Urinary bladder (tissue), 4 donors: ENCODE data around the gene TOX2. TPM values are rescaled to one million over a fixed set of nuclear protein-coding genes. Genes with fewer than 3 reads are reported as not detected.

Source experiments
- DNase-seq: peaks from one replicate; pipeline ENCODE4 v3.0.0-alpha.2; 2015; ENCODE audit errors: extremely low spot score
- H3K27ac ChIP-seq: one replicate; pipeline ENCODE4 v1.5.1; 2013; ENCODE audit warnings: low read depth, mild to moderate bottlenecking, moderate library complexity
- H3K36me3 ChIP-seq: one replicate; pipeline ENCODE4 v1.6.1; 2013; ENCODE audit warnings: mild to moderate bottlenecking, moderate library complexity; ENCODE audit not compliant: insufficient read depth
- H3K4me1 ChIP-seq: one replicate; pipeline ENCODE4 v1.6.1; 2013; ENCODE audit warnings: mild to moderate bottlenecking, moderate library complexity; ENCODE audit not compliant: insufficient read depth
- H3K4me3 ChIP-seq: one replicate; pipeline ENCODE4 v1.5.1; 2013; ENCODE audit warnings: low read depth, low read length
- WGBS: extraction: QIAGEN DNeasy Blood & Tissue Kit; methylation state at CpG from one replicate; pipeline ENCODE4 v1.1.7; 2013; 5-methylcytosine and 5-hydroxymethylcytosine counted together
- polyA plus RNA-seq: library from polyadenylated mRNA; stranded (reverse); fragments of 200-250 nt; gene quantifications from one replicate; pipeline ENCODE4 v1.2.3, GENCODE V29; 2013
- total RNA-seq: library from RNA; depleted of rRNA; stranded (reverse); fragments of >200 nt; gene quantifications from one replicate; pipeline ENCODE4 v1.2.3, GENCODE V29; 2014
- donor health status: healthy with polysubstance abuse.
- donor health status: healthy.

TOX2 gene
- total and polyA plus RNA-seq, 2 donors = 1.6 to 38.0 TPM

DNA sequence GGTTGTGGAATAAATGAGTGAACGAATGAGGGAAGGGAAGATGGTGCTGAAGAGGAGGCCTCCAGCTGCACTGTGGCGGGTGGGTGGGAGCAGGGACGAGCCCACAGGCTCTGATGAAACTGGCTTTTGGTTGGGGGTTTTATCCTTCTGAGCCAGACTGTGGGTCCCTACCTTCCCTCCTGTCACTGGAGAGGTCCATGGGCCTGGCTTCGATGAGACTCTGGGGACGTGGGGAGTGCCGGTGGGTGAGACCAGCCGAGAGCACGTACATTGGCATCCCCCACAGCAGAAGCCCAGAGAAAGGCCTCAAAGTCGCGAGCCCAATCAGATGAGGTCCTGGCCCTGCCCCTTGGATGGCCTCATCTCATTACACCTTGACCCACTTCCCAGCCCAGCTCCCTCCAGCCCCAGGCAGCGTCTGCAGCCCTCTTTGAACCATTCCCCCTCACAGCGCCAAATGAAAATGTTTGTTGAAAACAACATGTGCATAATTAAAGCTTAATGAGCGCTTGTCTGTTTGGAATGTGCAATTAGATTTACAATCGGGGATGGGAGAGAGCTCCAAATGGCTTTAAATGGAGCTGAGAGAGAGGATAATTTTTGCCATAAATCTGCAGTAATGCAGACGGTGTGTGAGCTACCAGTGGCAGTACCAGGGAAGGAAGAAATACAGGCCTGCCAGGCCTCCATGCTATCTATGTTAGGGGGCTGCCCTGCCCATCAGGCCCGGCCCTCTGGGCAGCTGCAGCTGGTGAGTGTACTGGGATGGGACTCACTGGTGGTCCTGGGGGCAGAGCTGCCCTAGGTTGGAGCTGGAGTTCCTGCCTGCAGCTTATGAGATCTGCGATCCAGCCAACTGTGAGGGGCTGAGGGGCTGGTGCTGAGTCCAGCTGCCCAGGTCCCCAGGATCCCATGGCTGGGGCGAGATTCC, 47.2 kb downstream of the TOX2 start:
- 87% methylated on average over 18 of the region's 18 CpGs for WGBS
- Histone ChIP-seq H3K4me3 (no peak overlapping the region), H3K27ac (no peak overlapping the region), H3K36me3 (no peaks in the 10 kb centered on the region), H3K4me1 (peaks cover 2% of the 10 kb centered on the region)
- no peak for DNase-seq

- no peak for DNase-seq
- H3K4me1 ChIP-seq = peaks cover 2% of the 10 kb centered on the region
- WGBS = 94% methylated on average over 4 of the region's 4 CpGs
- no peak overlapping the region for H3K4me3 ChIP-seq
- no peak overlapping the region for H3K27ac ChIP-seq
- H3K36me3 ChIP-seq = no peaks in the 10 kb centered on the region
Observed at GRCh38 chr20:43962530-43962929, 47.9 kb downstream of the TOX2 start.

DNA sequence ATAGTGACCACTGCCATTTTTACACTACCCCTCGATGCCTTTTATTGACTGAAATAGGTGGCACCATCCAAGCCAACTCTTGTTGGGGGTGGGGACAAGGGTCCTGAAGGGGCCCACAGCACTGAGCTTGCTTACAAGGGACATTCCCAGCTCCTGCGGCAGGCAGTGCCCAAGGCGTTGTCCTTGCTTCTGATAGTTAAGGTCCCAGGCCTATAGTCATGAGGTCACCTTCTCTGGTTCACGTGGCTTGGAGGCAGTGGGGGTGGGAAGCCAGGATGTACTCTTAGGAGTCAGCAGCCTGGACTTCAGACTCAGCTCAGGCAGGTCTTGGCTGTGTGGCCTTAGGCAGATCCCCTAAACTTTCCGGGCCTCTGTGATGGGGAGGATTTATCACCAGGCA, 48.6 kb downstream of the TOX2 start:
- 89% methylated on average over 5 of the region's 5 CpGs for WGBS
- H3K27ac ChIP-seq = no peak overlapping the region
- no peak for DNase-seq
- H3K4me3 ChIP-seq = no peak overlapping the region
- no peaks in the 10 kb centered on the region for H3K36me3 ChIP-seq
- peaks cover 2% of the 10 kb centered on the region for H3K4me1 ChIP-seq

DNA sequence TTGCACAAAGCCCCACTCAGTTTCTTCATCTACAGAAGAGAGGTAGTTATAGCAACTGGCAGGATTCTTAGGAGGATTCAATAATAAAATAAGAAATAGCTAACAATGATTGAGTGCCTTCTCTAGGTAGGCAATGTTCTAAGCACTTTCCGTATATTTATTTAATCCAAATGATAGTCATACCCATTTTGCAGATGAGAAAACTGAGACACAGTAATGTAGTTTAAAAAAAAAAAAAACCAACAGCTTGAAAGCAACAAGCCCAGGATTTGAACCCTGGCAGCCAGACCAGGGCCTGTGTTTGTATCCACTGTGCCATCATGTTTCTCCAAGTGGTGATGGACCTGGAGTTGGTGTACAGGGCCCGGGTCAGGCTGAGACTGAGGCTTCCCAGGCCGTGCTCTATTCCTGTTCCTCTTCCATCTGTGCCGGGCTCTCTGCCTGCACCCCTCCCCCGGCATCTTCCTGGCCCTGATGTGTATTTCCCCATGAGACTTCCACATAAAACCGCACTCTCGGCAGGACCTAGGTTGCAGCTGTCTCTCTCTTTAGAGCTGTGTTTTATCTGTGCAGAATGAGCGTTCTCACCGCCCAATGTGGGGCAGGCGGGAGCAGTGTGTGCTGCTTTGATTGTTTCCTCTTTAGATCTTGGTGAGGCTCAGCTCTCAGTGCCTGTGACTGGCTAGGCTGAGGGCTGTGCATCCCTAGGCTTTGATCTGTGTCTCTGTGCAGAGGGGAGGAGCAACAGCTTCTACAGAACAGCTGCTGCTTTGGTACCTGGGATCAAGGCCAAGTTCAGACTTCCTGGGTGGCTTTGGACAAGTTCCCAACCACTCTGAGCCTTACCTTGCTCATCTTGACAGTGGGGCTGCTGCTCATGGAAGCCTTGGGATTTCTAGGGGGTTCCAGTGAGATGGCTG, 49.5 kb downstream of the TOX2 start:
- DNase-seq = no peak
- H3K4me1 ChIP-seq = peaks cover 2% of the 10 kb centered on the region
- no peak overlapping the region for H3K27ac ChIP-seq
- 42% methylated on average over 10 of the region's 10 CpGs for WGBS
- no peaks in the 10 kb centered on the region for H3K36me3 ChIP-seq
- no peak overlapping the region for H3K4me3 ChIP-seq

DNA sequence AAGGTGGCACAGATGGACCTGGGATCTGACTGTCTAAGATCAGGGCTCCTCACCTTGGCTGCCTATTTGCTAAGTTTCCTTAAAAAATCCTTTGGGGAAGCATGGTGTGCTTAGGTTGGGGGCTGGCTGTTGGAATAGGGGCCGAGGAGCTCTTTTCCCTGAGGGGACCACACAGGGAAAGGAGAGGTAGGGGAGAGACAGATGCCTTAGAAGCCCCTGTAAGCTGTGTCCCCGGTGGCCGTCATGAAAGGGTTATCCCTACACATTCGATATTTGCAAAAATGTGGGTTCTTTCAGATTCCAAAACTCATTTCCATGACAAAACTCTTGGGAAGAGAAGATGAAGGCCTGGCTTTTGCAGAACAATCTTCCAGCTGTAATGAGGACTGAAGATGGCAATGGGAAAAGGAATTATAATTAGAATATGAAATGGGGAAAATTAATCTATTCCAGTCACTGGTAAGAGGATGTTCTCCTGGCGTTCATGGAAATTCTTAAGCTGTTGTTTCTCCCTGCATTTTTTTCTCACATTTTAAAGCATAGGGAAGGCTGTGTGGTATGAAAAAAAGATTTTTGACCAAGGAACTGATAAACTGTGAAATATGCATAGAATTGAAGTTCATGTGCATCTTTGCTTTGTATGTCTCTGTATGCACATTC, 53.8 kb downstream of the TOX2 start:
- no peak for DNase-seq
- H3K36me3 ChIP-seq = no peaks in the 10 kb centered on the region
- 57% methylated on average over 5 of the region's 5 CpGs for WGBS
- H3K27ac ChIP-seq = no peak overlapping the region
- no peak overlapping the region for H3K4me3 ChIP-seq
- H3K4me1 ChIP-seq = no peaks in the 10 kb centered on the region

DNA sequence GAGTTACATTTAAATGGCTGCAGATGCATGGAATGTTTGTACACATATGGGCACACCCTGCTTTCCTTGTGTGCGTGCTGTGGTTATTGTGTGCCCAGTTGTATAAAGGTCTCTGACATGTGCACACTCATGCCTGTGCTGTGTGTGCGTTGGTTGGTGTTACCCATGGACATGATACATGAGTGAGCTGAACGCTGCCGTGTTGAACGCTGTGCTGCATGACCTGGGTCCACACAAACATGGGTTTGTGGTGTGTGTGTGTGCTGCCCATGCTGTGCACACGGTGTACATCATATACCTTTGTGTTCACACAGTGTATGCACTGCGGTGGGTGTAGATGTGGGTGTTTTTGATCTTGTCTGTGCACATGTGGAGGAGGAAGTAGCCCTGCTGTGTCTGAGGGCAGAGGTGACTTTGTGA, 54.4 kb downstream of the TOX2 start:
- Histone ChIP-seq H3K36me3 (no peaks in the 10 kb centered on the region), H3K4me3 (no peak overlapping the region), H3K27ac (no peak overlapping the region), H3K4me1 (no peaks in the 10 kb centered on the region)
- WGBS = 86% methylated on average over 7 of the region's 7 CpGs
- DNase-seq = no peak

DNA sequence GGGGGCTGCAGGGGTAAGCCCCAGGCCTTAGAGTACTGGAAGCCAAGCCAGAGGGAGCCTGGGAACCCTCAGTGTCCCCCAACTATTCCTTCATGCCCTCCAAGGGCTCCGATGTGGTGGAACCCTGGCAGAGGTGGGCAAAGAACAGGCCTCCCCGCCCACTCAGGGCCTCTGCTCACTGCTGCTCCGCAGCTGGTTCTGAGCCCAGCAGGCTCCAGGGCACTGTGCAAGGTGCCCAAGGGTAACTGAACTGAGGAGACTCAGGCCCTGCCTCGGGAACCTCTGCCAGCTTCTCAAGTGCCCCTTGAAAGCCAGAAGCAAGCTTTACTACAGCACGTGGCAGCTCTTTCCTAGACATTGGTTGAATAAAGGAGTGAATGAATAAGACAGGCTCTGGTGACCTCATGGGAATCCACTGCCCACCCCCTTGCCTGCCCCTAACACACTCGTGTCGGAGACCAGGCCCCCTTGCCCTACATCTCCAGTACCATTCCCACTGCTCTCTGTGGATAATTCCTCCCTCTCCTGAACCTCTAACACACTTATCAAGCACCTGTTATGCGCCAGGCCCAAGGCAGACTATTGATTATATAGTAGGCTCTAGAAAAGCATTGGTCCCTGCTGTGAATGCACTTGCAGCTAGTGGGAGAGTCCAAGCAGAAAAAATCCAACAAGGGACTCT, 55.0 kb downstream of the TOX2 start:
- 85% methylated on average over 8 of the region's 8 CpGs for WGBS
- H3K27ac ChIP-seq = no peak overlapping the region
- H3K4me3 ChIP-seq = no peak overlapping the region
- H3K4me1 ChIP-seq = no peaks in the 10 kb centered on the region
- no peak for DNase-seq
- no peaks in the 10 kb centered on the region for H3K36me3 ChIP-seq

GRCh38 chr20:43971267-43971666, 56.6 kb downstream of the TOX2 start:
- DNase-seq = no peak
- Histone ChIP-seq H3K36me3 (no peaks in the 10 kb centered on the region), H3K27ac (no peak overlapping the region), H3K4me1 (no peaks in the 10 kb centered on the region), H3K4me3 (no peak overlapping the region)
- 91% methylated on average over 10 of the region's 10 CpGs for WGBS

- DNase-seq = no peak
- WGBS = 86% methylated on average over 2 of the region's 2 CpGs
- Histone ChIP-seq H3K27ac (no peak overlapping the region), H3K4me1 (no peaks in the 10 kb centered on the region), H3K4me3 (no peak overlapping the region), H3K36me3 (no peaks in the 10 kb centered on the region)
Observed at GRCh38 chr20:43972051-43972450, 57.4 kb downstream of the TOX2 start.

GRCh38 chr20:43972692-43973091, 58.0 kb downstream of the TOX2 start:
- WGBS = 97% methylated on average over 2 of the region's 2 CpGs
- no peaks in the 10 kb centered on the region for H3K36me3 ChIP-seq
- DNase-seq = no peak
- H3K27ac ChIP-seq = no peak overlapping the region
- H3K4me3 ChIP-seq = no peak overlapping the region
- no peaks in the 10 kb centered on the region for H3K4me1 ChIP-seq

- no peaks in the 10 kb centered on the region for H3K36me3 ChIP-seq
- no peak overlapping the region for H3K4me3 ChIP-seq
- no peak overlapping the region for H3K27ac ChIP-seq
- 91% methylated on average over 6 of the region's 6 CpGs for WGBS
- no peak for DNase-seq
- no peaks in the 10 kb centered on the region for H3K4me1 ChIP-seq
Observed at GRCh38 chr20:43973231-43973630, 58.6 kb downstream of the TOX2 start.

GRCh38 chr20:43973671-43974450, 59.2 kb downstream of the TOX2 start:
- 91% methylated on average over 8 of the region's 8 CpGs for WGBS
- Histone ChIP-seq H3K27ac (no peak overlapping the region), H3K4me3 (no peak overlapping the region), H3K36me3 (no peaks in the 10 kb centered on the region), H3K4me1 (no peaks in the 10 kb centered on the region)
- no peak for DNase-seq
